ENCODE results near the gene CDC42EP2. TPM values are rescaled to one million over a fixed set of nuclear protein-coding genes. Genes with fewer than 3 reads are reported as not detected.

Gene CDC42EP2
- total and polyA plus RNA-seq, 2 of the 13 experiments (the other 11 are each of a cell fraction or from before 2014, with no cell fraction given) = 2.3 to 7.1 TPM

DNA sequence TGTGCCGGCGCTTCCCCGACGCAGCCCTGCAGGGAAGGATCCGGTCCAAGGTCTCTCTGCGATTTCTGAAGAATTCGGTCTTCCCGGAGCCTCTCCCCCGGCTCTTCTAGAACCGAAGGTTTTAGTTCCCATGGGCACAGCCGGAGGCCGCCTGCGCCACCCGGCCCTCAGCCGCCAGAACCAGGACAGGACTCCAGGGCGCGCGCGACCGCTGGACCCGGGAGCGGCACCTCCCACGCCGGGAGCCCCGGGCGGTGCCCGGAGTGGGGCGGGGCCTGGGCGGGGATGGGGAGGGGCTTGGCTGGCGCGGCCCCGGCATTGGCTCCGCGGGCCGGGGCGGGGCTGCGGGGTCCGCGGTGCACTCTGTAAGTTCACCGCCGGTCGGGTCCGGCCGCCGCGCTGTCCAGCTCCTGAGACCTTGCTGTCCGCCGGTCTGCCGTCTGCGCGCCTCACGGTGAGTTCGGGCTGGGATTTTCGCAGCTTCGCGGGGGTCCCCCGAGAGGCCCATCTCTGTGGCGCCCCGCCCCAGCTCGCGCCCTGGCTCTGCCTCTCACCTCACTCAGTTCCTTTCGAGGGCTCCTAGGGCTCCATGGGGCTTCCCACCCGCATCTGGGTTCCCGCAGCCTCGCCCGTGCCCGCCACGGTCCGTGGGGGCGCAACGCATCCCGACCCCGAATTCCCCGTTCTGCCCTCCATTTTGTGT is at the start of gene CDC42EP2 (continued):
- TF ChIP-seq, protein P1, sequence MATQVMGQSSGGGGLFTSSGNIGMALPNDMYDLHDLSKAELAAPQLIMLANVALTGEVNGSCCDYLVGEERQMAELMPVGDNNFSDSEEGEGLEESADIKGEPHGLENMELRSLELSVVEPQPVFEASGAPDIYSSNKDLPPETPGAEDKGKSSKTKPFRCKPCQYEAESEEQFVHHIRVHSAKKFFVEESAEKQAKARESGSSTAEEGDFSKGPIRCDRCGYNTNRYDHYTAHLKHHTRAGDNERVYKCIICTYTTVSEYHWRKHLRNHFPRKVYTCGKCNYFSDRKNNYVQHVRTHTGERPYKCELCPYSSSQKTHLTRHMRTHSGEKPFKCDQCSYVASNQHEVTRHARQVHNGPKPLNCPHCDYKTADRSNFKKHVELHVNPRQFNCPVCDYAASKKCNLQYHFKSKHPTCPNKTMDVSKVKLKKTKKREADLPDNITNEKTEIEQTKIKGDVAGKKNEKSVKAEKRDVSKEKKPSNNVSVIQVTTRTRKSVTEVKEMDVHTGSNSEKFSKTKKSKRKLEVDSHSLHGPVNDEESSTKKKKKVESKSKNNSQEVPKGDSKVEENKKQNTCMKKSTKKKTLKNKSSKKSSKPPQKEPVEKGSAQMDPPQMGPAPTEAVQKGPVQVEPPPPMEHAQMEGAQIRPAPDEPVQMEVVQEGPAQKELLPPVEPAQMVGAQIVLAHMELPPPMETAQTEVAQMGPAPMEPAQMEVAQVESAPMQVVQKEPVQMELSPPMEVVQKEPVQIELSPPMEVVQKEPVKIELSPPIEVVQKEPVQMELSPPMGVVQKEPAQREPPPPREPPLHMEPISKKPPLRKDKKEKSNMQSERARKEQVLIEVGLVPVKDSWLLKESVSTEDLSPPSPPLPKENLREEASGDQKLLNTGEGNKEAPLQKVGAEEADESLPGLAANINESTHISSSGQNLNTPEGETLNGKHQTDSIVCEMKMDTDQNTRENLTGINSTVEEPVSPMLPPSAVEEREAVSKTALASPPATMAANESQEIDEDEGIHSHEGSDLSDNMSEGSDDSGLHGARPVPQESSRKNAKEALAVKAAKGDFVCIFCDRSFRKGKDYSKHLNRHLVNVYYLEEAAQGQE (IDR thresholded peaks at IDR 0.05; ENCODE audit: borderline replicate concordance in 1 of 2, low read depth in 1 of 2, low read length in 2 of 2) = peak; percentile 41 to 80
- TF ChIP-seq, protein P2, sequence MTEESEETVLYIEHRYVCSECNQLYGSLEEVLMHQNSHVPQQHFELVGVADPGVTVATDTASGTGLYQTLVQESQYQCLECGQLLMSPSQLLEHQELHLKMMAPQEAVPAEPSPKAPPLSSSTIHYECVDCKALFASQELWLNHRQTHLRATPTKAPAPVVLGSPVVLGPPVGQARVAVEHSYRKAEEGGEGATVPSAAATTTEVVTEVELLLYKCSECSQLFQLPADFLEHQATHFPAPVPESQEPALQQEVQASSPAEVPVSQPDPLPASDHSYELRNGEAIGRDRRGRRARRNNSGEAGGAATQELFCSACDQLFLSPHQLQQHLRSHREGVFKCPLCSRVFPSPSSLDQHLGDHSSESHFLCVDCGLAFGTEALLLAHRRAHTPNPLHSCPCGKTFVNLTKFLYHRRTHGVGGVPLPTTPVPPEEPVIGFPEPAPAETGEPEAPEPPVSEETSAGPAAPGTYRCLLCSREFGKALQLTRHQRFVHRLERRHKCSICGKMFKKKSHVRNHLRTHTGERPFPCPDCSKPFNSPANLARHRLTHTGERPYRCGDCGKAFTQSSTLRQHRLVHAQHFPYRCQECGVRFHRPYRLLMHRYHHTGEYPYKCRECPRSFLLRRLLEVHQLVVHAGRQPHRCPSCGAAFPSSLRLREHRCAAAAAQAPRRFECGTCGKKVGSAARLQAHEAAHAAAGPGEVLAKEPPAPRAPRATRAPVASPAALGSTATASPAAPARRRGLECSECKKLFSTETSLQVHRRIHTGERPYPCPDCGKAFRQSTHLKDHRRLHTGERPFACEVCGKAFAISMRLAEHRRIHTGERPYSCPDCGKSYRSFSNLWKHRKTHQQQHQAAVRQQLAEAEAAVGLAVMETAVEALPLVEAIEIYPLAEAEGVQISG (CRISPR knock-in tag; IDR thresholded peaks at IDR 0.05) = peak; percentile 54
- TF ChIP-seq SMAD1 (CRISPR knock-in tag; IDR thresholded peaks at IDR 0.05; ENCODE audit: borderline replicate concordance, low read depth) (no peak), ZNF776 (CRISPR knock-in tag; IDR thresholded peaks at IDR 0.05) (peak; percentile 55; the same call in 1 of the 2 replicates), DPF2 (CRISPR knock-in tag; IDR thresholded peaks at IDR 0.05; ENCODE audit: borderline replicate concordance, low read depth) (no peak), NCOA2 (CRISPR knock-in tag; IDR thresholded peaks at IDR 0.05) (no peak), ZNF7 (CRISPR knock-in tag; IDR thresholded peaks at IDR 0.05) (no peak), HES4 (CRISPR knock-in tag; IDR thresholded peaks at IDR 0.05; ENCODE audit: borderline replicate concordance) (no peak; the same call in 1 of the 2 replicates), TCF12 (IDR thresholded peaks at IDR 0.05) (no peak), TCF12 (CRISPR knock-in tag; IDR thresholded peaks at IDR 0.05) (0 out of 2 replicates have a peak, but pooled peaks have one; percentile 28), CREM (IDR thresholded peaks at IDR 0.05) (no peak), CREM (CRISPR knock-in tag; IDR thresholded peaks at IDR 0.05) (no peak), ZNF33A (CRISPR knock-in tag; IDR thresholded peaks at IDR 0.05; ENCODE audit: borderline replicate concordance) (no peak), HNF4A (CRISPR knock-in tag; IDR thresholded peaks at IDR 0.05) (no peak), ZNF660 (CRISPR knock-in tag; IDR thresholded peaks at IDR 0.05; ENCODE audit: borderline replicate concordance, low read depth) (no peak), ZNF530 (CRISPR knock-in tag; IDR thresholded peaks at IDR 0.05; ENCODE audit: low read depth) (no peak; the same call in 1 of the 2 replicates), ZNF205 (CRISPR knock-in tag; IDR thresholded peaks at IDR 0.05) (no peak), ZSCAN9 (CRISPR knock-in tag; IDR thresholded peaks at IDR 0.05; ENCODE audit: borderline replicate concordance) (no peak; the same call in 1 of the 2 replicates), PHF8 (CRISPR knock-in tag; IDR thresholded peaks at IDR 0.05) (peak; percentile 68), ZNF446 (CRISPR knock-in tag; IDR thresholded peaks at IDR 0.05) (no peak), ZNF326 (CRISPR knock-in tag; IDR thresholded peaks at IDR 0.05; ENCODE audit: borderline replicate concordance) (no peak), CENPT (CRISPR knock-in tag; IDR thresholded peaks at IDR 0.05; ENCODE audit: low read depth) (no peak), NFE2L2 (IDR thresholded peaks at IDR 0.05; ENCODE audit: low read length) (no peak), ZNF207 (IDR thresholded peaks at IDR 0.05; ENCODE audit: borderline replicate concordance) (no peak)
- TF ChIP-seq, protein P3, sequence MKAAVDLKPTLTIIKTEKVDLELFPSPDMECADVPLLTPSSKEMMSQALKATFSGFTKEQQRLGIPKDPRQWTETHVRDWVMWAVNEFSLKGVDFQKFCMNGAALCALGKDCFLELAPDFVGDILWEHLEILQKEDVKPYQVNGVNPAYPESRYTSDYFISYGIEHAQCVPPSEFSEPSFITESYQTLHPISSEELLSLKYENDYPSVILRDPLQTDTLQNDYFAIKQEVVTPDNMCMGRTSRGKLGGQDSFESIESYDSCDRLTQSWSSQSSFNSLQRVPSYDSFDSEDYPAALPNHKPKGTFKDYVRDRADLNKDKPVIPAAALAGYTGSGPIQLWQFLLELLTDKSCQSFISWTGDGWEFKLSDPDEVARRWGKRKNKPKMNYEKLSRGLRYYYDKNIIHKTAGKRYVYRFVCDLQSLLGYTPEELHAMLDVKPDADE (CRISPR knock-in tag; IDR thresholded peaks at IDR 0.05) = peak; percentile 34; the same call in 1 of the 2 replicates
